ENCODE measurements around the gene SNX8.

GRCh38 chr7:2287745-2288144, 26.5 kb downstream of the SNX8 start:
- no peak for TF ChIP-seq MAX (IDR thresholded peaks at IDR 0.05)
- no peak for TF ChIP-seq ZNF138 (CRISPR knock-in tag; IDR thresholded peaks at IDR 0.05; ENCODE audit: low read depth)
- TF ChIP-seq ATF3 (CRISPR knock-in tag; IDR thresholded peaks at IDR 0.05) = no peak
- TF ChIP-seq HMG20A (CRISPR knock-in tag; IDR thresholded peaks at IDR 0.05; ENCODE audit: borderline replicate concordance) = no peak
- no peak for TF ChIP-seq POLR2A (IDR thresholded peaks at IDR 0.05; ENCODE audit: insufficient read depth in 1 of 2, low read depth in 2 of 2, low read length in 2 of 2)
- no peak for TF ChIP-seq ZNF101 (CRISPR knock-in tag; IDR thresholded peaks at IDR 0.05; ENCODE audit: borderline replicate concordance, low read depth)
- TF ChIP-seq ZNF331 (CRISPR knock-in tag; IDR thresholded peaks at IDR 0.05) = no peak
- TF ChIP-seq, protein P1, sequence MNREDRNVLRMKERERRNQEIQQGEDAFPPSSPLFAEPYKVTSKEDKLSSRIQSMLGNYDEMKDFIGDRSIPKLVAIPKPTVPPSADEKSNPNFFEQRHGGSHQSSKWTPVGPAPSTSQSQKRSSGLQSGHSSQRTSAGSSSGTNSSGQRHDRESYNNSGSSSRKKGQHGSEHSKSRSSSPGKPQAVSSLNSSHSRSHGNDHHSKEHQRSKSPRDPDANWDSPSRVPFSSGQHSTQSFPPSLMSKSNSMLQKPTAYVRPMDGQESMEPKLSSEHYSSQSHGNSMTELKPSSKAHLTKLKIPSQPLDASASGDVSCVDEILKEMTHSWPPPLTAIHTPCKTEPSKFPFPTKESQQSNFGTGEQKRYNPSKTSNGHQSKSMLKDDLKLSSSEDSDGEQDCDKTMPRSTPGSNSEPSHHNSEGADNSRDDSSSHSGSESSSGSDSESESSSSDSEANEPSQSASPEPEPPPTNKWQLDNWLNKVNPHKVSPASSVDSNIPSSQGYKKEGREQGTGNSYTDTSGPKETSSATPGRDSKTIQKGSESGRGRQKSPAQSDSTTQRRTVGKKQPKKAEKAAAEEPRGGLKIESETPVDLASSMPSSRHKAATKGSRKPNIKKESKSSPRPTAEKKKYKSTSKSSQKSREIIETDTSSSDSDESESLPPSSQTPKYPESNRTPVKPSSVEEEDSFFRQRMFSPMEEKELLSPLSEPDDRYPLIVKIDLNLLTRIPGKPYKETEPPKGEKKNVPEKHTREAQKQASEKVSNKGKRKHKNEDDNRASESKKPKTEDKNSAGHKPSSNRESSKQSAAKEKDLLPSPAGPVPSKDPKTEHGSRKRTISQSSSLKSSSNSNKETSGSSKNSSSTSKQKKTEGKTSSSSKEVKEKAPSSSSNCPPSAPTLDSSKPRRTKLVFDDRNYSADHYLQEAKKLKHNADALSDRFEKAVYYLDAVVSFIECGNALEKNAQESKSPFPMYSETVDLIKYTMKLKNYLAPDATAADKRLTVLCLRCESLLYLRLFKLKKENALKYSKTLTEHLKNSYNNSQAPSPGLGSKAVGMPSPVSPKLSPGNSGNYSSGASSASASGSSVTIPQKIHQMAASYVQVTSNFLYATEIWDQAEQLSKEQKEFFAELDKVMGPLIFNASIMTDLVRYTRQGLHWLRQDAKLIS (CRISPR knock-in tag; IDR thresholded peaks at IDR 0.05) = no peak
- no peak for TF ChIP-seq TP53 (CRISPR knock-in tag; conservative IDR thresholded peaks at IDR 0.05)
- no peak for TF ChIP-seq RAD21 (CRISPR knock-in tag; IDR thresholded peaks at IDR 0.05)
- no peak for TF ChIP-seq PHF20 (CRISPR knock-in tag; IDR thresholded peaks at IDR 0.05)
- TF ChIP-seq ZNF776 (CRISPR knock-in tag; IDR thresholded peaks at IDR 0.05) = no peak
- TF ChIP-seq NFIC (IDR thresholded peaks at IDR 0.05; ENCODE audit: low read length) = no peak
- no peak for TF ChIP-seq CREB1 (IDR thresholded peaks at IDR 0.05)
- TF ChIP-seq CREB1 (CRISPR knock-in tag; IDR thresholded peaks at IDR 0.05) = no peak

Data from HepG2 (cell line).